Smooth muscle cell of the umbilical artery (primary cell): ENCODE data around the gene ZNF711. TPM values are rescaled to one million over a fixed set of nuclear protein-coding genes. Genes with fewer than 3 reads are reported as not detected.

Source experiments
- total RNA-seq: library from RNA; depleted of rRNA; stranded (reverse); fragments of >200 nt; gene quantifications from 2 replicates; pipeline ENCODE4 v1.2.3, GENCODE V29; 2014

The ZNF711 gene
- total RNA-seq, result 3.9 and 6.1 TPM in 2 replicates

GRCh38 chrX:85243761-85244449 is at the start of gene ZNF711, which contains the start of gene SATL1:
TSS of gene ZNF711 (plus strand) at chrX:85243991. CDS start at chrX:85247573, 3,582 bp downstream.
TSS of gene SATL1 (minus strand) at chrX:85243779. CDS start at chrX:85108968, 134,811 bp downstream.

Other genes with a start within 250 kb of the ZNF711 start
- 7.1 and 19.1 TPM in 2 replicates for gene APOOL, start 240.1 kb upstream of the ZNF711 start, total RNA-seq
- gene SATL1, start 212 bp upstream of the ZNF711 start, total RNA-seq, result not detected in 2 replicates
- gene POF1B, start 135.7 kb downstream of the ZNF711 start, total RNA-seq, result not detected in 2 replicates